ENCODE data around the gene PHLDA1. TPM values are rescaled to one million over a fixed set of nuclear protein-coding genes. Genes with fewer than 3 reads are reported as not detected.

Gene PHLDA1
- total RNA-seq: 58.8 and 135 TPM in 2 replicates

DNA sequence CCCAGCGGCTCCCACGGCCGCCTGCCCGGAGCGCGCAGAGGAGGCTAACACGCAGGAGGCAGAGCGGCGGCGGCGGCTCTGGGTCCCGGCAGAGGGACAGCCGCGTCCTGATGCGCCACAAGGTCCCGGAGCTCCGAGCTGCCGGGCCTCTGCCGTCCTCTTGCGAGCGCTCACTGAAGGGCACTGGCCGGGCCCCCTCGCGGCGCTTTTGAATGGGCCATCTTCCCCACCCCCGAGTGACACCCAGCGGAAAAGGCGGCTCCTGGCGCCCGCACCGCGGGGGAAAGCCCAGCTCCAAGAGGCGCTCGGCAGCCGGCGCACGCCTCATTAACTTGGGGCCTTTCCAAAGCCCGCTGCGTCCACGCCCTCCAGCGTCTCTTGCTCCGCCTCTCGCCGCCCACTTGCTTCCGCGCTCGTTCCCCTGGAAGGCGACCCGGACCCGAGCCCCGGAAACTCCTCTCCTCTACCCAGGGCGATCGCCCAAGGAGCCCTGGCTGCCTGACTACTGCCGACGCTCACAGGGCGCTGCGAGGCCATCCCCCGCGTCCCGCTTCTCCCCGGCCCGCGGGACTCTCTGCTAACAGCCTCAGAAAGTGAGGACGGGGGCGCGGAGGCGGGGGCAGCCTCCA lies at the start of gene PHLDA1:
Gene PHLDA1, minus strand, starts transcription at position 363 of the 629 bp plus-strand sequence.

Other genes starting within 250 kb of the PHLDA1 start
- gene NAP1L1, start 52.9 kb upstream of the PHLDA1 start, total RNA-seq: 158 and 173 TPM in 2 replicates